Prostate gland (tissue), 2 donors: ENCODE measurements around the gene MYO6. TPM values are rescaled to one million over a fixed set of nuclear protein-coding genes. Genes with fewer than 3 reads are reported as not detected.

Source experiments
- DNase-seq: peaks from one replicate; pipeline ENCODE4 v3.0.0-alpha.2; 2019; ENCODE audit warnings: low spot score
- H3K27ac ChIP-seq, 2 donors: fragments of 200-600 bp; sonication (generic); 2 replicates each; pipeline ENCODE4 v1.5.1; 2017 to 2019
- H3K27me3 ChIP-seq: fragments of 200-600 bp; sonication (generic); replicated peaks from 2 replicates; pipeline ENCODE4 v1.5.1; 2019; ENCODE audit not compliant: insufficient read depth
- H3K36me3 ChIP-seq, 2 donors: fragments of 200-600 bp; sonication (generic); 1 replicate in 1 of 2; 2 replicates in 1 of 2; pipeline versions ENCODE4 v1.5.1 to v1.8.1; 2017 to 2019
- H3K4me1 ChIP-seq: fragments of 200-600 bp; sonication (generic); replicated peaks from 2 replicates; pipeline ENCODE4 v1.5.1; 2019
- H3K4me3 ChIP-seq, 2 donors: fragments of 200-600 bp; sonication (generic); 2 replicates each; pipeline ENCODE4 v1.5.1; 2017 to 2019
- H3K9me3 ChIP-seq: fragments of 200-600 bp; sonication (generic); 2 replicates; pipeline ENCODE4 v1.5.1; 2017
- POLR2A ChIP-seq: fragments of 450-650 bp; IDR thresholded peaks from one replicate; pipeline ENCODE4 v1.6.1; 2016; ENCODE audit warnings: antibody characterized with exemption, mild to moderate bottlenecking
- POLR2AphosphoS5 ChIP-seq: sonication (generic); formaldehyde crosslinking; IDR thresholded peaks from one replicate; pipeline ENCODE4 v1.6.1; 2017; ENCODE audit warnings: antibody characterized with exemption
- WGBS: methylation state at CpG from one replicate; pipeline ENCODE4 v1.1.5; 2018; 5-methylcytosine and 5-hydroxymethylcytosine counted together
- intact Hi-C: fragments of 100-400 bp; cut with DNase I; formaldehyde crosslinking; loops from one replicate; pipeline ENCODE4 v1.14.2; 2022
- total RNA-seq, 2 donors: library from RNA; depleted of rRNA; stranded (reverse); fragments of >200 nt; gene quantifications; one replicate each; pipeline ENCODE4 v1.1.0, GENCODE V29; 2016
- TF ChIP-seq, protein P1 (sequence below), 4 experiments: fragments of 200-600 bp in 2 of 4; fragments of 450-650 bp in 2 of 4; sonication (generic) in 2 of 4; IDR thresholded peaks; 1 replicate in 3 of 4; 2 replicates in 1 of 4; pipeline ENCODE4 v1.5.1; 2016 to 2019; ENCODE audit warnings: antibody characterized with exemption in 4 of 4, mild to moderate bottlenecking in 2 of 4, moderate library complexity in 2 of 4

Gene MYO6
- total RNA-seq, 2 donors from 2014 or later: 50.1 to 58.7 TPM

DNA sequence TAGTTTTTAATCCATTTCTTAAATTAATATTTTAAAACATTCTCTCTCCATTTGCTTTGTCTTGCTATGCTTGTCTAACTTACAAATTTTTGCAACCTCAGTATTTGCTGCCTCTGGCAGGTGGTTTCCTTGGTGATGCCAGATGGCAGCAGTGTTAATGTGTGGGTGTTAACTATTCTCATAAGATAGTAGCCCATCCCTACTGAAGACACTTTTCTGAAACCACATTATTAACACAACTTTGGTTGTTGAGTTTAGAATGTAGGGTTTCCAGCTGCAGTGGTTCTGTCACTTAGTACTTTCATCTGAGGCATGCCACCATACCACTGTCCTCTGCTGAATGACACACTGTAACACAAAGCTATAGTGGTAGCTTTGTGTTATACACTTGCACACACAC is 75.1 kb downstream of the MYO6 start:
- no peaks in the 10 kb centered on the region for H3K36me3 ChIP-seq

DNA sequence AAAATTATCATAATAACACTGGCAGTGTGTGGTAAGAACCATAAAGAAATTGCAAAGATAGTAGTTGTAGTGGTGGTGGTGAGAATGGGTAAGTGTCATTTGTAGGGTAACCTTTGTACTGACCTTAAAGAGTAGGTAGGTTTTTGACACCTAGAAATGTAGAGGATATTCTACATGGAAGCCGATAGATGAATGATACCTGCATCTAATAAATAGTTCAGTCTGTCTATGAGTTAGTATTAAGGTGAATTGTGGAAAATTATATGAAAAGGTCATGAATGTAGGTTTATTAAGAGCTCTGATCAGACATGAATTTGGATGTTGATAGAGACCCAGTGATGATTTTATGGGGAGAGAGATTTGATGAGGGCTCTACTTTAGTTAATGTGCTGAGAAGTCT is 78.1 kb downstream of the MYO6 start:
- Histone ChIP-seq H3K4me3 (no peak overlapping the region), H3K27ac (no peak overlapping the region), H3K4me1 (no peaks in the 10 kb centered on the region), H3K9me3 (no peaks in the 10 kb centered on the region), H3K27me3 (no peaks in the 10 kb centered on the region), H3K36me3 (no peaks in the 10 kb centered on the region)
- intact Hi-C loops: no loop called here
- no peak for TF ChIP-seq POLR2A
- TF ChIP-seq, protein P1, sequence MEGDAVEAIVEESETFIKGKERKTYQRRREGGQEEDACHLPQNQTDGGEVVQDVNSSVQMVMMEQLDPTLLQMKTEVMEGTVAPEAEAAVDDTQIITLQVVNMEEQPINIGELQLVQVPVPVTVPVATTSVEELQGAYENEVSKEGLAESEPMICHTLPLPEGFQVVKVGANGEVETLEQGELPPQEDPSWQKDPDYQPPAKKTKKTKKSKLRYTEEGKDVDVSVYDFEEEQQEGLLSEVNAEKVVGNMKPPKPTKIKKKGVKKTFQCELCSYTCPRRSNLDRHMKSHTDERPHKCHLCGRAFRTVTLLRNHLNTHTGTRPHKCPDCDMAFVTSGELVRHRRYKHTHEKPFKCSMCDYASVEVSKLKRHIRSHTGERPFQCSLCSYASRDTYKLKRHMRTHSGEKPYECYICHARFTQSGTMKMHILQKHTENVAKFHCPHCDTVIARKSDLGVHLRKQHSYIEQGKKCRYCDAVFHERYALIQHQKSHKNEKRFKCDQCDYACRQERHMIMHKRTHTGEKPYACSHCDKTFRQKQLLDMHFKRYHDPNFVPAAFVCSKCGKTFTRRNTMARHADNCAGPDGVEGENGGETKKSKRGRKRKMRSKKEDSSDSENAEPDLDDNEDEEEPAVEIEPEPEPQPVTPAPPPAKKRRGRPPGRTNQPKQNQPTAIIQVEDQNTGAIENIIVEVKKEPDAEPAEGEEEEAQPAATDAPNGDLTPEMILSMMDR (IDR thresholded peaks at IDR 0.05): no peak
- TF ChIP-seq POLR2AphosphoS5: no peak
- no peak for DNase-seq
- 95% methylated on average over 1 of the region's 1 CpG for WGBS

More for the DNA sequence above, 75.1 kb downstream of the MYO6 start:
- H3K9me3 ChIP-seq: no peaks in the 10 kb centered on the region
- TF ChIP-seq POLR2AphosphoS5 (no peak), POLR2A (no peak)
- TF ChIP-seq, protein P1 (IDR thresholded peaks at IDR 0.05): no peak
- no peak overlapping the region for H3K4me3 ChIP-seq
- no peaks in the 10 kb centered on the region for H3K4me1 ChIP-seq
- no peaks in the 10 kb centered on the region for H3K27me3 ChIP-seq
- H3K27ac ChIP-seq: no peak overlapping the region
- DNase-seq: no peak
- intact Hi-C loops: no loop called here

DNA sequence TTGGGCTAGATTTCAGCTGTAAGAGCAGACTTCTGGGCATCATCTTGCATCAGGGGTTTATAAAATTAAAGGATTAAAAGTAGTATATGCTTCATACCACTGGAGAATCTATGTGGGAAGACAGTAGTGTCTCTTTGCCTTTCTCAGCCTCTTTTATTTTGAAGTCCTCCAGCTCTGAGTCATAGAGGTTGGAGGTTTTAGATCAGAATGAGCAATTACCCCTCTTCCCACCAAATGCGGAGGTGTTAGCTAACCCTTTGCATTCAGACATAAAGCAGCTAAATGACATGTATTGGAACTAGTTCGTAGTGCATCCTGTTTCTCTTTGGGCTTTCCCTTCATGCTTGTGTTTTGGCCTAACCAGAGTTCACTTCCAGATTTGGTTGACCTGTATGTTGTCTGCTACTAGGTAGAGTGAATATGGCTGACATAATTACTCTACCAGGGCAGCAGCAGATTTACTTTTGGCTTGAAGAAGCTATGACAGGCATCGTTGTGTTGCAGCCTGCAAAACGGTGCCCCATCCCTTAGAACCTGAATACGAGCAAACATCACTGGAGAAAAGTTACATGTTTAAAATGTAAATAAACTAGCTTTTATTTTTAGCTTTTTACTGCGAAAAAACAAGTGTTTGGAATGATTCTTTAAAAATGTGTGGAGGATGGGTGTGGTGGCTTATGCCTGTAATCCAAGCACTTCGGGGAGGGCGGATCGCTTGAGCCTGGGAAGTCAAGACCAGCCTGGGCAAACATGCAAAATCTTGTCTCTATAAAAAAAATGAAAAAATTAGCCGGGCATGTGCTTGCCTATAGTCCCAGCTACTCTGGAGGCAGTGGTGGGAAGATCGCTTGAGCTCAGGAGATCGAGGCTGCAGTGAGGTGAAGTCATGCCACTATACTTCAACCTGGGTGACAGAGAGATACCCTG is 82.2 kb downstream of the MYO6 start:
- TF ChIP-seq POLR2A (no peak), POLR2AphosphoS5 (no peak)
- TF ChIP-seq, protein P1 (IDR thresholded peaks at IDR 0.05): no peak
- Histone ChIP-seq H3K4me1 (no peaks in the 10 kb centered on the region), H3K36me3 (no peaks in the 10 kb centered on the region), H3K9me3 (no peaks in the 10 kb centered on the region), H3K27ac (no peak overlapping the region), H3K27me3 (no peaks in the 10 kb centered on the region), H3K4me3 (no peak overlapping the region)
- WGBS: 55% methylated on average over 12 of the region's 12 CpGs
- no peak for DNase-seq
- intact Hi-C loops: no loop called here

DNA sequence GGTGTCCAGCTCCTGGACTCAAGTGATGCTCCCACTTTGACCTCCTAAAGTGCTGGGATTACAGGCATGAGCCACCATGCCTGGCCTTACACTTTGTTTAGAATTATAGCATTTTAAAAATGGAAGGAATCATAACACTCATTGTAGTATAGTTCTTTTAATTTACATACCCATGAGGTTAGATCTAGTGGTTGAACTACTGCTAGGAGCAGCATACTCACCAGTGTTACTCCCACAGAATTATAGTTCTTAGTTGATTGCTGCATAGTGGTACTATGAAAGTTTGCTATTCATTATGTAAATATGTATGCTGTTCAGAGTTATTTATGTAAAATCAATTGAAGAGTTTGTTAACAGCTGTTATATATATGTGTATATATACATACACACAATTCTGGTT is 85.4 kb downstream of the MYO6 start:
- Histone ChIP-seq H3K9me3 (no peaks in the 10 kb centered on the region), H3K4me1 (no peaks in the 10 kb centered on the region), H3K4me3 (no peak overlapping the region), H3K27ac (no peak overlapping the region), H3K27me3 (no peaks in the 10 kb centered on the region), H3K36me3 (no peaks in the 10 kb centered on the region)
- TF ChIP-seq, protein P1 (IDR thresholded peaks at IDR 0.05): no peak
- TF ChIP-seq POLR2A: no peak
- TF ChIP-seq POLR2AphosphoS5: no peak
- intact Hi-C loops: no loop called here
- no peak for DNase-seq

DNA sequence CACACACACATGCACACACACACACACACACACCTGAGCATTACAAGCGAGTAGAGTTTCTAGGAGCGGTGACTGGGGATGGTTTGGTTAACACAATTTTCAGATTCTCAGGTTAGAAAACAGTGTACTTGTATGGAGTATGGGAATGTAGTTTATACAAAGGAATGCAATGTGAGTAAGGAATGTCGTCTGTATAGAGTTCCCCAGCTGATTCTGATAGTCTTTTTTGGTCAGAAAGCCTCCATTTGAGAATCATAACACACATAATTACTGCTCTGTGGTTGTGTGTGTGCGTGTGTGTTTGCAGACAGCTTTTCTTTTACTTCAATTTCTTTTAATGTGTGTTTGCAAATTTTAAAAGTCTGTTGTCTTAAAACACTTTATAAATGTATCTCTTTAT is 93.2 kb downstream of the MYO6 start:
- TF ChIP-seq POLR2AphosphoS5 (no peak), POLR2A (no peak)
- TF ChIP-seq, protein P1 (IDR thresholded peaks at IDR 0.05): no peak
- intact Hi-C loops: no loop called here
- DNase-seq: no peak
- Histone ChIP-seq H3K4me1 (no peaks in the 10 kb centered on the region), H3K4me3 (no peak overlapping the region), H3K9me3 (no peaks in the 10 kb centered on the region), H3K27ac (no peak overlapping the region), H3K36me3 (no peaks in the 10 kb centered on the region), H3K27me3 (no peaks in the 10 kb centered on the region)
- 78% methylated on average over 4 of the region's 4 CpGs for WGBS
